IgD-negative memory B cell (primary cell): ENCODE results near the gene TSPYL4. TPM values are rescaled to one million over a fixed set of nuclear protein-coding genes. Genes with fewer than 3 reads are reported as not detected.

ENCODE experiments used
- polyA plus RNA-seq: library from polyadenylated mRNA; unstranded; fragments of 300-500 nt; fragmentation: Illumina TruSeq; gene quantifications from one replicate; pipeline ENCODE4 v1.2.3, GENCODE V29; 2021

Gene TSPYL4
- polyA plus RNA-seq, 1 donor from 2014 or later = 9.8 TPM

Other genes with a start within 250 kb of the TSPYL4 start
- gene FRK, start 193.2 kb downstream of the TSPYL4 start, polyA plus RNA-seq = 0.04 TPM
- 83.2 TPM for gene NT5DC1, start 153.2 kb downstream of the TSPYL4 start, polyA plus RNA-seq
- 0.36 TPM for gene COL10A1, start 127.9 kb downstream of the TSPYL4 start, polyA plus RNA-seq
- 62.8 TPM for gene TSPYL1, start 25.9 kb upstream of the TSPYL4 start, polyA plus RNA-seq
- gene DSE, start 116.9 kb upstream of the TSPYL4 start, polyA plus RNA-seq = 23.6 TPM
- gene CALHM6, start 207.3 kb upstream of the TSPYL4 start, polyA plus RNA-seq = 307 TPM